22Rv1 (cell line): ENCODE results near the gene TRMT2A.

Experiments used
- H3K27ac ChIP-seq: fragments of 450-650 bp; 2 replicates; pipeline ENCODE4 v1.5.1; 2017
- ZFX ChIP-seq: fragments of 450-650 bp; IDR thresholded peaks from 2 replicates; pipeline ENCODE4 v1.6.1; 2017; ENCODE audit warnings: antibody characterized with exemption, borderline replicate concordance
- TF ChIP-seq, protein P1 (sequence below): fragments of 450-650 bp; IDR thresholded peaks from 2 replicates; pipeline ENCODE4 v1.5.1; 2017; ENCODE audit warnings: mild to moderate bottlenecking

The TRMT2A gene

DNA sequence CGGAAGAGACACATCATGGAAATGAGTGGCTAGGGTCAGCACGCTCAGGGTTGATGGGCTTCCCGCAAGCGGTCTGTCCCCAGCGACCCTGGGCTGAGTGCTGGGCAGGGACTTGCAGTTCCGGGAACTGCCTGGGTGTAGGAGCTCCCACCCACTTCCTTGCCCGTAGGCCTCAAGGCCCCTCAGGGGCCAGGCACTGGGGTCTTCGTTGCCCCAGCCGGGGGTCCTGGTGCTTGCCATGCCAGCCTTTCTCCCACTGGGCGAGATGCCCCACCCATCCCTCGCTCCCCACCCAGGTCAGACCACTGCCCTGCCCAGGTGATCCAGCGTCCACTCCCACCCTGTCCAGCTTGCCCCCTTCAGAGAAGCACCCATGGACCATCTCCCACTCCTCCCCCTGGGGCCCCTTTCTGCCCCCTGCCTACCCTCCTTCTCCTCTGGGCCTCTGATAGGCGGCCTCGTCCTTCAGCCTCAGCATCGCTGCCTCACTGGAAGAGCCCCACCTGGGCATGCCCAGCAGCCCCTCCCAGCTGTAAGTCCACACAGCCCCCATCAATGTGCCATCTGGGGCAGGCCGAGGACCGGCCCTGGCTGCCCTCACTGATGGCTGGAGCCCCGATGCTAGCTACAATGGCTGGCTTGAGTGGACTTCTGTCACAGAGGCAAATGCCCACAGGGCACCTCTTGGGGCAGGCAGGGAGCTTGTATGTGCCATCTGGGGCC is 54.8 kb downstream of the TRMT2A start:
- H3K27ac ChIP-seq = no peak overlapping the region
- TF ChIP-seq ZFX = no peak
- TF ChIP-seq, protein P1, sequence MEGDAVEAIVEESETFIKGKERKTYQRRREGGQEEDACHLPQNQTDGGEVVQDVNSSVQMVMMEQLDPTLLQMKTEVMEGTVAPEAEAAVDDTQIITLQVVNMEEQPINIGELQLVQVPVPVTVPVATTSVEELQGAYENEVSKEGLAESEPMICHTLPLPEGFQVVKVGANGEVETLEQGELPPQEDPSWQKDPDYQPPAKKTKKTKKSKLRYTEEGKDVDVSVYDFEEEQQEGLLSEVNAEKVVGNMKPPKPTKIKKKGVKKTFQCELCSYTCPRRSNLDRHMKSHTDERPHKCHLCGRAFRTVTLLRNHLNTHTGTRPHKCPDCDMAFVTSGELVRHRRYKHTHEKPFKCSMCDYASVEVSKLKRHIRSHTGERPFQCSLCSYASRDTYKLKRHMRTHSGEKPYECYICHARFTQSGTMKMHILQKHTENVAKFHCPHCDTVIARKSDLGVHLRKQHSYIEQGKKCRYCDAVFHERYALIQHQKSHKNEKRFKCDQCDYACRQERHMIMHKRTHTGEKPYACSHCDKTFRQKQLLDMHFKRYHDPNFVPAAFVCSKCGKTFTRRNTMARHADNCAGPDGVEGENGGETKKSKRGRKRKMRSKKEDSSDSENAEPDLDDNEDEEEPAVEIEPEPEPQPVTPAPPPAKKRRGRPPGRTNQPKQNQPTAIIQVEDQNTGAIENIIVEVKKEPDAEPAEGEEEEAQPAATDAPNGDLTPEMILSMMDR = no peak
